CD4-positive, alpha-beta T cell (primary cell): ENCODE measurements around the gene HELZ. TPM values are rescaled to one million over a fixed set of nuclear protein-coding genes. Genes with fewer than 3 reads are reported as not detected.
A peak's percentile ranks its signal among the peaks of the same experiment; 100 is the strongest.
"Not testable (repeated sequence)": the region's sequence is repeated elsewhere in the genome, so short reads cannot be mapped to it uniquely, and the experiment has no call there.

Experiments
- ATAC-seq: fragments of 200-7000 bp; cut with Tn5 transposase; one replicate; pipeline ENCODE4 v1.10.0; 2022; ENCODE audit warnings: mild to moderate bottlenecking; ENCODE audit not compliant: poor library complexity
- CTCF ChIA-PET: fragments of 350-600 bp; sonication (Branson Sonifier 250); formaldehyde crosslinking; loops from one replicate; lab custom pipeline; 2021; ENCODE audit warnings: antibody characterized with exemption, inconsistent platforms; lab: Charles Lee
- POLR2A ChIA-PET: fragments of 350-600 bp; sonication (Branson Sonifier 250); formaldehyde crosslinking; loops from one replicate; lab custom pipeline; 2021; ENCODE audit warnings: antibody characterized with exemption, inconsistent platforms; lab: Charles Lee
- DNase-seq, 14 experiments: peaks; one replicate each; pipeline ENCODE4 v3.0.0-alpha.2; 2013 to 2020; ENCODE audit warnings: mixed read lengths in 2 of 14
- H3K27ac ChIP-seq, 2 donors: one replicate each; pipeline versions ENCODE4 v1.5.1 to v1.7.0; 2013; ENCODE audit warnings: low read length in 2 of 2, low read depth in 1 of 2, mild to moderate bottlenecking in 1 of 2
- H3K27me3 ChIP-seq, 2 experiments: 1 replicate in 1 of 2; 2 replicates in 1 of 2; pipeline versions ENCODE4 v1.6.1 to v1.7.0; 2013; ENCODE audit warnings: low read length in 2 of 2, control low read depth in 1 of 2, mild to moderate bottlenecking in 1 of 2, moderate library complexity in 1 of 2; ENCODE audit not compliant: insufficient read depth in 2 of 2, control insufficient read depth in 1 of 2
- H3K36me3 ChIP-seq: one replicate; pipeline ENCODE4 v1.6.1; 2013; ENCODE audit warnings: low read length, control low read depth; ENCODE audit not compliant: insufficient read depth
- H3K4me1 ChIP-seq: one replicate; pipeline ENCODE4 v1.6.1; 2013; ENCODE audit warnings: low read length, control low read depth; ENCODE audit not compliant: insufficient read depth
- H3K4me3 ChIP-seq: one replicate; pipeline ENCODE4 v1.5.1; 2013; ENCODE audit warnings: mild to moderate bottlenecking, low read length, moderate library complexity
- H3K9me3 ChIP-seq, 2 experiments: 1 replicate in 1 of 2; 2 replicates in 1 of 2; pipeline versions ENCODE4 v1.6.1 to v1.7.0; 2013; ENCODE audit warnings: low read length in 2 of 2, mild to moderate bottlenecking in 2 of 2, control low read depth in 1 of 2, moderate library complexity in 1 of 2; ENCODE audit not compliant: control insufficient read depth in 1 of 2, insufficient read depth in 1 of 2
- H3K27ac Mint-ChIP-seq: one replicate; pipeline ENCODE4 v1.8.0; 2020; ENCODE audit warnings: mixed read lengths
- H3K27me3 Mint-ChIP-seq: one replicate; pipeline ENCODE4 v1.8.0; 2021; ENCODE audit warnings: mixed read lengths
- H3K36me3 Mint-ChIP-seq: one replicate; pipeline ENCODE4 v1.8.0; 2021; ENCODE audit warnings: low read depth, mixed read lengths
- H3K4me1 Mint-ChIP-seq: one replicate; pipeline ENCODE4 v1.8.0; 2021; ENCODE audit warnings: low read depth, mixed read lengths
- H3K4me3 Mint-ChIP-seq: one replicate; pipeline ENCODE4 v1.8.0; 2020; ENCODE audit warnings: mild to moderate bottlenecking, mixed read lengths
- H3K9me3 Mint-ChIP-seq: one replicate; pipeline ENCODE4 v1.8.0; 2020; ENCODE audit warnings: mixed read lengths
- CTCF ChIP-seq: fragments of 200-600 bp; IDR thresholded peaks from one replicate; pipeline ENCODE4 v1.8.0; 2022; ENCODE audit warnings: antibody characterized with exemption, mild to moderate bottlenecking
- intact Hi-C, 2 experiments: fragments of 100-400 bp; cut with DNase I in 1 of 2; cut with micrococcal nuclease in 1 of 2; formaldehyde crosslinking; loops; one replicate each; pipeline versions ENCODE4 v1.15.1 to v1.9.0; 2023 to 2025; cut with DNase I, micrococcal nuclease
- total RNA-seq, 174 experiments: library from RNA in 2 of 174; stranded (reverse) in 2 of 174; gene quantifications; one replicate each; pipeline ENCODE4 v1.2.3 and lab custom pipeline; 2021 to 2026

The HELZ gene
- total RNA-seq, 2 experiments from 2014 or later, result 94.8 to 107 TPM

- no peak for DNase-seq
- no peaks in the 10 kb centered on the region for H3K9me3 Mint-ChIP-seq
- Histone ChIP-seq H3K27ac (no peak overlapping the region), H3K27me3 (no peaks in the 10 kb centered on the region), H3K9me3 (no peaks in the 10 kb centered on the region), H3K4me3 (no peak overlapping the region), H3K36me3 (peaks cover 61% of the 10 kb centered on the region), H3K4me1 (no peaks in the 10 kb centered on the region)
- H3K4me1 Mint-ChIP-seq, result peaks cover 26% of the 10 kb centered on the region
- H3K4me3 Mint-ChIP-seq, result no peak overlapping the region
- POLR2A ChIA-PET, result no interaction called here
- no peak overlapping the region for H3K27ac Mint-ChIP-seq
- intact Hi-C loops, result no loop called here
- no peak for ATAC-seq
- H3K27me3 Mint-ChIP-seq, result no peaks in the 10 kb centered on the region
- H3K36me3 Mint-ChIP-seq, result peaks cover 96% of the 10 kb centered on the region
- CTCF ChIA-PET, result no interaction called here
- TF ChIP-seq CTCF, result no peak
Measured at GRCh38 chr17:67107811-67108775, 136.9 kb downstream of the HELZ start.

- H3K9me3 ChIP-seq, result no peaks in the 10 kb centered on the region
- TF ChIP-seq CTCF, result no peak
- H3K27me3 Mint-ChIP-seq, result no peaks in the 10 kb centered on the region
- peaks cover 96% of the 10 kb centered on the region for H3K36me3 Mint-ChIP-seq
- ChIA-PET POLR2A (no interaction called here), CTCF (no interaction called here)
- intact Hi-C loops, result no loop called here
- H3K4me3 ChIP-seq, result no peak overlapping the region
- no peaks in the 10 kb centered on the region for H3K9me3 Mint-ChIP-seq
- H3K27ac ChIP-seq, result no peak overlapping the region
- H3K27ac Mint-ChIP-seq, result no peak overlapping the region
- no peaks in the 10 kb centered on the region for H3K4me1 ChIP-seq
- ATAC-seq, result no peak
- peaks cover 51% of the 10 kb centered on the region for H3K36me3 ChIP-seq
- H3K4me1 Mint-ChIP-seq, result peaks cover 34% of the 10 kb centered on the region
- H3K4me3 Mint-ChIP-seq, result no peak overlapping the region
- H3K27me3 ChIP-seq, result no peaks in the 10 kb centered on the region
- no peak for DNase-seq
Measured at GRCh38 chr17:67107171-67107570, 137.8 kb downstream of the HELZ start.

GRCh38 chr17:67105213-67105612 lies 139.8 kb downstream of the HELZ start:
- ChIA-PET POLR2A (interaction anchor here (0.6 kb wide), 1 partner anchor 16 kb away, joined by 3 read pairs; no protein-coding TSS in a partner anchor), CTCF (no interaction called here)
- Histone ChIP-seq H3K4me1 (no peaks in the 10 kb centered on the region), H3K27me3 (no peaks in the 10 kb centered on the region), H3K36me3 (peaks cover 32% of the 10 kb centered on the region), H3K27ac (no peak overlapping the region), H3K9me3 (no peaks in the 10 kb centered on the region), H3K4me3 (no peak overlapping the region)
- no peak overlapping the region for H3K27ac Mint-ChIP-seq
- no peaks in the 10 kb centered on the region for H3K27me3 Mint-ChIP-seq
- DNase-seq (peak in 2 of 14 experiments; percentile 34 to 47), ATAC-seq (no peak)
- H3K9me3 Mint-ChIP-seq, result no peaks in the 10 kb centered on the region
- H3K4me1 Mint-ChIP-seq, result peaks cover 50% of the 10 kb centered on the region
- H3K4me3 Mint-ChIP-seq, result no peak overlapping the region
- H3K36me3 Mint-ChIP-seq, result peaks cover 95% of the 10 kb centered on the region
- intact Hi-C loops, result no loop called here
- peak; percentile 15 for TF ChIP-seq CTCF

GRCh38 chr17:67104641-67105040 lies 140.4 kb downstream of the HELZ start:
- peaks cover 32% of the 10 kb centered on the region for H3K36me3 ChIP-seq
- Mint-ChIP-seq H3K4me1 (peaks cover 55% of the 10 kb centered on the region), H3K36me3 (peaks cover 91% of the 10 kb centered on the region)
- ATAC-seq, intact Hi-C loops, H3K4me3 ChIP-seq, H3K4me1 ChIP-seq, CTCF ChIA-PET, H3K27ac Mint-ChIP-seq, H3K27me3 ChIP-seq, H3K27ac ChIP-seq, H3K4me3 Mint-ChIP-seq, H3K9me3 ChIP-seq, H3K27me3 Mint-ChIP-seq, POLR2A ChIA-PET, H3K9me3 Mint-ChIP-seq: not testable (repeated sequence)
- peak in 2 of 14 experiments; percentile 12 to 22 for DNase-seq
